NB4 (cell line): Measurements from ENCODE around the gene THSD4.
"Not testable (repeated sequence)": the region's sequence is repeated elsewhere in the genome, so short reads cannot be mapped to it uniquely, and the experiment has no call there.

Experiments
- DNase-seq: peaks from one replicate; pipeline ENCODE4 v3.0.0; 2010; ENCODE audit warnings: low read depth
- H3K4me3 ChIP-seq: one replicate; pipeline ENCODE4 v1.5.1; 2011; ENCODE audit warnings: mild to moderate bottlenecking, low read depth, low read length, moderate library complexity
- CTCF ChIP-seq: IDR thresholded peaks from one replicate; pipeline ENCODE4 v1.5.1; 2012; ENCODE audit warnings: low read depth, low read length
- MAX ChIP-seq: IDR thresholded peaks from 2 replicates; pipeline ENCODE4 v1.6.1; 2011; ENCODE audit warnings: low read depth, low read length
- MYC ChIP-seq: IDR thresholded peaks from 2 replicates; pipeline ENCODE4 v1.6.1; 2011; ENCODE audit warnings: low read depth, low read length
- POLR2A ChIP-seq: IDR thresholded peaks from 2 replicates; pipeline ENCODE4 v1.6.1; 2011; ENCODE audit warnings: mild to moderate bottlenecking; ENCODE audit not compliant: insufficient read length; ENCODE audit errors: extremely low read depth

THSD4 gene

GRCh38 chr15:71366522-71366921, 251.3 kb downstream of the THSD4 start:
- DNase-seq = no peak
- no peak for TF ChIP-seq MYC
- no peak for TF ChIP-seq MAX
- TF ChIP-seq POLR2A = no peak
- TF ChIP-seq CTCF = no peak
- H3K4me3 ChIP-seq = no peak overlapping the region

GRCh38 chr15:71366926-71367325, 251.7 kb downstream of the THSD4 start:
- TF ChIP-seq POLR2A (no peak), CTCF (no peak), MYC (no peak), MAX (no peak)
- no peak overlapping the region for H3K4me3 ChIP-seq

GRCh38 chr15:71367737-71368136, 252.5 kb downstream of the THSD4 start:
- DNase-seq, H3K4me3 ChIP-seq: not testable (repeated sequence)

More at GRCh38 chr15:71366926-71367325, 251.7 kb downstream of the THSD4 start:
- DNase-seq = no peak

GRCh38 chr15:71372769-71373168, 257.5 kb downstream of the THSD4 start:
- H3K4me3 ChIP-seq, DNase-seq: not testable (repeated sequence)

- H3K4me3 ChIP-seq = no peak overlapping the region
- TF ChIP-seq MYC (no peak), MAX (no peak), CTCF (no peak), POLR2A (no peak)
- DNase-seq = no peak
Observed at GRCh38 chr15:71373917-71374316, 258.6 kb downstream of the THSD4 start.

GRCh38 chr15:71374607-71375352, 259.5 kb downstream of the THSD4 start:
- DNase-seq = no peak
- TF ChIP-seq CTCF (no peak), MYC (no peak), POLR2A (no peak), MAX (no peak)
- H3K4me3 ChIP-seq = no peak overlapping the region

- DNase-seq = no peak
- no peak overlapping the region for H3K4me3 ChIP-seq
- no peak for TF ChIP-seq POLR2A
- no peak for TF ChIP-seq MYC
- no peak for TF ChIP-seq MAX
- TF ChIP-seq CTCF = no peak
Observed at GRCh38 chr15:71375934-71376333, 260.7 kb downstream of the THSD4 start.
